GM18873 (cell line): ENCODE measurements around the gene GSTA2.
"Not testable (repeated sequence)": the region's sequence is repeated elsewhere in the genome, so short reads cannot be mapped to it uniquely, and the experiment has no call there.

ENCODE experiments used
- ATAC-seq: cut with Tn5 transposase; IDR thresholded peaks from one replicate; pipeline ENCODE4 v1.9.1; 2021; ENCODE audit warnings: mild to moderate bottlenecking, moderate library complexity, moderate number of reproducible peaks; ENCODE audit not compliant: unreplicated experiment, low FRiP score

The GSTA2 gene

DNA sequence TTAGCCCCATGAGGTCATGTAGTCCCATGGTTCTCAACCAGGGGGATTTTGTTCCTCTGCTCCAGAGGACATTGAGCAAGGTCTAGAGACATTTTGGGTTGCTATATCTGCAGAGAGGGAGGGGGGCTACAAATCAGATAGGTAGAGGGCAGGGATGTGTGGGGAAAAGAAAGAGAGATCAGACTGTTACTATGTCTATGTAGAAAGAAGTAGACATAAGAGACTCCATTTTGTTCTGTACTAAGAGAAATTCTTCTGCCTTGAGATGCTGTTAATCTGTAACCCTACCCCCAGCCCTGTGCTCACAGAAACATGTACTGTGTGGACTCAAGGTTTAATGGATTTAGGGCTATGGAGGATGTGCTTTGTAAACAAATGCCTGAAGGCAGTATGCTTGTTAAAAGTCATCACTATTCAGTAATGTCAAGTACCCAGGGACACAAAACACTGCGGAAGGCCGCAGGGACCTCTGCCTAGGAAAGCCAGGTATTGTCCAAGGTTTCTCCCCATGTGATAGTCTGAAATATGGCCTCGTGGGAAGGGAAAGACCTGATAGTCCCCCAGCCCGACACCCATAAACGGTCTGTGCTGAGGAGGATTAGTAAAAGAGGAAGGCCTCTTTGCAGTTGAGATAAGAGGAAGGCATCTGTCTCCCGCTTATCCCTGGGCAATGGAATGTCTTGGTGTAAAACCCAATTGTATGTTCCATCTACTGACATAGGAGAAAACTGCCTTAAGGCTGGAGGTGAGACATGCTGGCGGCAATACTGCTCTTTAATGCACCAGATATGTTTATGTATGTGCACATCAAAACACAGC is 1.4 kb downstream of the GSTA2 start:
- not testable (repeated sequence) for ATAC-seq

GRCh38 chr6:52760105-52760765 is 3.0 kb downstream of the GSTA2 start:
- no peak for ATAC-seq

- ATAC-seq: no peak
Observed at GRCh38 chr6:52759085-52759484, 4.2 kb downstream of the GSTA2 start.

DNA sequence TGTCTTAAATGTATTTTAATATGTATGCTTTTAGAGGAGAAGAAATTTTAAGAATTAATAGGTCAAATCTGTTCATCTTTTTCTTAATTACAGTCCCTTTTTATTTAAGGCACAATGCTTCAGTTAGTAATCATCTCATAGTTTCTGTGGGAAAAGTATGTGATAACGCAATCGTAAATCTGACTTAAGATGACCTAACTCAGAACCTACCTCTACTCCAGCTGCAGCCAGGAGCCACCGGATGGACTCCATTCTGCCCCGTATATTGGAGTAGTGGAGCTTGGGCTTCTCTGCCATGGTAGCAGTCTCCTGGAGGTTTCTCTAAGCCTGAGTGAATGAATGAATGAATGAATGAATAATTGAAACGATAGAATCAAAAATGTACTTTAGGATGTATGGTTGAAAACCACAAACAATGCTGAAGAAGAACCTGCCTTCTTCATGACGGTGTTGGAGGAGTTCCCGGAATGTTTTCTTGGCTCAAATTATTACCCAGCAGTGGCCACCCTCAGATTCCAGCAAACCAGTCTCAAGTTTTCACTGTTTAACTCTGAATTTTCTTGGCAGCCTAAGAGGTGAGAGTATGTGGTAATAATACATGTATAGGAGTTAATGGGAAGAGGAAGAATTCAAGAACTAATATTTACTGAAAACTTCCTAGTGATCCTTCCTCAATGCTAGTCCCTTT is 5.5 kb downstream of the GSTA2 start:
- not testable (repeated sequence) for ATAC-seq

GRCh38 chr6:52754443-52754842 is 8.8 kb downstream of the GSTA2 start:
- no peak for ATAC-seq

DNA sequence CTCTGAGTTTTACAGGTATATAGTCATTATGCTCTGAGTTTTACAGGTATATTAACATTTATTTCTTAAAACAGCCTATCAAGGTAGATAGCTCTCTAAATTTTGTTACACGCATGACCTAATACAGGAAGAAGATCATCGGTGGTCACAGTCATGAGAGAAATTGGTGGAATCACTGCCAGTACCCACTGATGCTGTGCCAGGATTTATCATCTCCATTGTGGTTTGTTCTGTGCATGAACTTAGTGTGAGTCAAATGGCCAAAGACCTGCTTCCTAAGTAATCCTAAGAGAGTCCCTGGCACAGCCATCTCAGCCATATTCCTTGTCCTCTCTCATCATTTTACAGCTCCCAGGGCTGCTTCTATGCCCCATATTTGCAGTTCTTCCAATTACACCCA is 10.1 kb downstream of the GSTA2 start:
- ATAC-seq: not testable (repeated sequence)

DNA sequence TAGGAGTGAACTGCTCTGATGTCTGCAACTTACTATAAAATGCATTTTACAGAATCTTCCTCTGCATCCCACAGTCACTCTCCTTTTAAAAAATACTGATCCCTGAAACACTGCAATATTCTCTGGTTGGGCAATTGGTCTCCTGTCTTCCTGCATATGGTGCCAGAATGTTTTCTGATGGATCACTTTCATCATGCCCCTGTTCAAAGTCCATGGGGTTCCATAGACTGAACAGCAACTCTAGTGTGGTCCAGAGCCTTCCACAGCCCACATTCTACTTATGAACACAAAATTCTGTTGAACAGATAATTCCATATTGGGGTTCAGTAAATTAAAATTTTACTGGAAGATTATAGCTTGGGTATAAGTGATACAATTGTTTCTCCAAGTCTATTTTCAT is 11.0 kb downstream of the GSTA2 start:
- ATAC-seq: no peak

DNA sequence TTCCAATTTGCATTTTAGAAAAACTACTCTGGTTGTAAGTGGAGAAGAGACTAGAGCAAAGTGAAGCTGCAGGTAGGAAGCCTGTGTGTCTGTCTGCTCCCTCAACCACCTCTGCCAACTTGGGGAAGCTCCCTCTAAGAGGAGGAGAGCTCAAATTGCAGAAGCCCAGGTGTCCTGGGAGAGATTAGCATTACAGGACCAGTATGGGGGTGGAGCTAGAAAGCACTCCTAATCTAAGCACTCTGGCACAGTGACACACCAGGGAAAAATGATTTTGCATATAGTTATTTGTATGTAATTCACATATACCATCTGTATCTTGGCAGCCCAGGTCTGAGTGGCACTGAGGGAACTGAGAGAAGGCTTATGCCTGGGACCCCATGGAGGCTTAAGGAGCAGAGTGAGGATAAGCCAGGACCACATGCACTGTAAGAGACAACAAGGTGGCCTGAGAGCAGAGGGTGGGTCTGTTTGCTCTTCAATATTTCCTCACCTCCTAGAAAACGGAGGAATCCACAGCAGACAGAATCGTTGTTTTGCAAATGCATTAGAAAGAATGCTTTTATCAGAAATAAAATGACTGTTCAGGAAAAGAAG is 13.6 kb downstream of the GSTA2 start:
- no peak for ATAC-seq

DNA sequence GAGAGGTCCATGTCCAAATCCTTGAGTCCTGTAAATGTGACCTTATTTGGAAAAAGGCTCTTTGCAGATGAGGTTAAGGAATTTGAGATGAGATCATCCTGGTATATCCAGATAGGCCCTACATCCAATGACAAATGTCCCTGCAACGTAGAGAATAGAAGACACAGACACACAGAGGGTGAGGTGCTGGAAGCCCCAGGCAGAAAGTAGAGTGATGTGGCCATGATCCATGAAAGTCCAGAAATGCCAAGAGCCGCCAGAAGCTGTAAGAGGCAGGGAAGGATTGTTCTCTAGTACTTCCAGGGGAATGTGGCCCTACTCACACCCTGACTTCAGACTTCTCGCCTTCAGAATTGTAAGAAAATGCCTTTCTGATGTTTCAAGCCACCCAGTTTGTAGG is 16.0 kb downstream of the GSTA2 start:
- ATAC-seq: not testable (repeated sequence)

GRCh38 chr6:52746213-52746612 is 17.1 kb downstream of the GSTA2 start:
- no peak for ATAC-seq

DNA sequence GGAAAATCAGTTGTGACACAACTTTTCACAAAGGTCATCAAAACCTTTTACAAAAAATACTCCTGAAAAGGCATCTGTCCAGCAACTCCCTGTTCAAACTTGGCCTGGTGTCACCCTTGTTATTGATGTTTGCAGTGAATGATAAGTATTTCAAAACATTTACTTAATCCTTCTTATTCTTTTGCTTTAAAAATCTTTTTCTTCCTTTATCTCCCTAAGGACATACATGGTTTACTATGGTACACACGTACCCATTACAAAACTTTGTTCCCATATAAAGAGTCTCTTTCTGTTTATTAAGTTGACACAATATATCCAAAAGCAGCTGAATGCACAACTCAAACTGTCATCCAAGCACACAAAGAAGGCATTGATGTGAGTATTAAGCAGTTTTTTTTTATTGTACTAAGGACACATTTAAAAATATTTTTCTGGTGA is 17.5 kb downstream of the GSTA2 start:
- ATAC-seq: no peak

DNA sequence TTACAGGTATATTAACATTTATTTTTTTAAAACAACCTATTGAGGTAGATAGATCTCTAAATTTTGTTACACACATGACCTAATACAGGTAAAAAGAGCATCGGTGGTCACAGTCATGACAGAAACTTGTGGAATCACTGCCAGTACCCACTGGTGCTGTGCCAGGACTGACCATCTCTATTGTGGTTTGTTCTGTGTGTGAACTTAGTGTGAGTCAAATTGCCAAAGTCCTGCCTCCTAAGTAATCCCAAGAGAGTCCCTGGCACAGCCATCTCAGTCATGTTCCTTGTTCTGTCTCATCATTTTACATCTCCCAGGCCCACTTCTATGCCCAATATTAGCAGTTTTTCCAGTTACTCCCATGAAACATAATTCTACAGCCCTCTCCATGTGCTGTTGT is 21.4 kb downstream of the GSTA2 start:
- no peak for ATAC-seq

GRCh38 chr6:52739627-52740026 is 23.6 kb downstream of the GSTA2 start:
- ATAC-seq: no peak

DNA sequence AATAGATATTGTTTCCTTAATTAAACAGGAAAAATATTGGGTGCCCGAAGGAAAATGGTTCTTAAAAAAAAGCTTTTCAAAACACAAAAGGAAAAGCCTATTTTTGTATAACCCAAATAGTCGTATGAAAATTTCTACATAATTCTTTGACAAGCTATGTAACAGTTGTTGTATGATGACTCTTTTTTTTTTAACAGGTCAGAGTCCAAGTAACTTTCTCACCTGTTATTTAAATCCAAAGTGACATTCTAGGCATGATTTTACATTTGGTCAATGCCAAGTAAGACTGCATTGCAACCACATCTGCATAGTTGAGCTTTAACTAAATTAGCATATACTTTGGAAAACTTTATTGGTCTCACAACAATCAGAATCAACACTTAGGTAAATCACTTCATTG is 24.1 kb downstream of the GSTA2 start:
- no peak for ATAC-seq

DNA sequence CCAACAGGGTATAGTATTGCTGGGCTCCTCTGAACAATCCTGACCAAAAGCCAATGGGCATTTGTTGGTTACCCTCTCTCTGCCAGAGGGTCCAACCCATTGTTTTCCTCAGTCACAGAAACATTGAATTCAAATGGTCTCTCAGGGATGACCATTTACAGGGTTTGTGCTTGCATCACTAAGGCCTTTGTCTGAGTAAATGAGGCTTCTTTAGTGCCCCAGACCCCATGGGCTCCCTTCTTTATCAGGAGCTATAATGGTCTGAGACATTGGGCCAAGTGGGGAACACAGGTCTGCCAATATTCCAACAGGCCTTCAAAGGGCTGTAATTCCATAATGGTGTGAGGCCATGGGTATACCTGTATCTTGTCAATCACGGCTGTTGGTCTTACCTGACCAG is 27.1 kb downstream of the GSTA2 start:
- ATAC-seq: no peak

DNA sequence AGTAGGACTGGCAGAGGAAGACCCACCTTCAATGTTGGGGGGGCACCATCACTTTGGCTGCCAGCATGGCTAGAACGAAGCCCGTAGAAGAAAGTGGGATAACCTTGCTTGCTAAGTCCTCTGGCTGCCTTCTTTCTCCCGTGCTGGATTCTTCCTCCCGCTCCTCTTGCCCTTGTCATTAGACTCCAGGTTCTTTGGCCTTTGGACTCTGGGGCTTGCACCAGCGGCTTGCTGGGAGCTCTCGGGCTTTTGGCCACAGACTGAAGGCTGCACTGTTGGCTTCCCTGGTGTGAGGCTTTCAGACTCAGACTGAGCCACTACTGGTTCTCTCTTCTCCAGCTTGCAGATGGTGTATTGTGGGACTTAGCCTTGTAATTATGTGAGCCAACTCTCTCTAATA is 28.2 kb downstream of the GSTA2 start:
- no peak for ATAC-seq

DNA sequence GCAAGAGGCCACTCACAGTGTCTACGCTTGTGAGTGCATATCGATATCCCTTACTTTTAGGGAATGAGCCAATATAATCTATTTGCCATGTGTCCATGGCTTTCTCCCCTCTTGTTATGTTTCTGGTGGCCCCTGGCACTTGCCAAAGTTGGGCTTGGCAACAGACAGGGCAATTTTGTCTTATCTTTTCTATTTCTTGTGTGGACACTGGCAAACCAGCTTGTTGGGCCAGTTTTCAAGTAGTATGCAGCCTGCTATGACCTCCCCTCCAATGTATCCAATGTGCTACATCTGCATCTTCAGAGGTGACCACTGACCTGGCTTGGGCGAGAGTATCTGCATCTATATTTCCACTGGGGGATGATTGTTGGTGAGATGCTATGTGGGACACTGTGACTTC is 29.2 kb downstream of the GSTA2 start:
- ATAC-seq: no peak

- ATAC-seq: no peak
Observed at GRCh38 chr6:52733172-52733571, 30.1 kb downstream of the GSTA2 start.

GRCh38 chr6:52731719-52732118 is 31.6 kb downstream of the GSTA2 start:
- no peak for ATAC-seq

DNA sequence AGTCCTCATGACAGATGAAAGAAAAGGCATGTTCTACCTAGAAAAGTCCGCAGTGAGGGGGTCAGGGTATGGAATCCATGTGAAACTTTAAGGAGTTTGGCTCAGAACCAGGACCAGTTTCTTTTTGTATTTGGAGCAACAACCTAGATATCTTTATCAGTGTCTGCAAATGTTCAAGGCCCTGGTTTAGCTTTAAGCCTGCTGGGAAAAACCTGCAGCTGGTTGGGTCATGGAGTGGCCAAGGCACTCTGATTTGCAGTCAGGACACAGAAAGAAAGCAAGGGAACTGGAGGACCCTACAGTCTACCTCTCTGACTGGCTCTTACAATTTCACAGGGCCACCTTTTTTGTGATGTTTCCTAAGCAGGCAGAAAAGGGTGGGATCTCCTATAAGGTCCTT is 33.7 kb downstream of the GSTA2 start:
- no peak for ATAC-seq

DNA sequence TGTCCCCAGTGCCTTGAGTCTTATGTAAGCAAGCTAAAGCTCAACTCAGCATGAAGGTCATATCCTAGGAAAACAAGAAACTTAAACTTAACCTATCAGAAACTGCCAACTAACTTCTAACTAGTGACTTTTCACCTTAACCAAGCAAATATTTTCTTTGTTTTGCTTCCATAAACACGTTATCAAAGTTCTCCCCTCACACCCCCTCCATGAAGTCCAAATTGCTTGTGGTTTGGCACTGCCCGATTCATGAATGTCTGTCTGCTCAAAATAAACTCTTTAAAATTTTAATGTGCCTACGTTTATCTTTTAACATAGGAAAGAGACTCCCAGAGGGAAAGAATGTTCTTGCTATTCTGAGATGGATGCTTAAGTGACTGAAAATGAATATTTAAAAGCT is 34.9 kb downstream of the GSTA2 start:
- ATAC-seq: no peak
